B cell (primary cell): ENCODE measurements around the gene FSIP1.

ENCODE experiments used
- CTCF ChIP-seq: fragments of 200-600 bp; IDR thresholded peaks from one replicate; pipeline ENCODE4 v1.8.0; 2022; ENCODE audit warnings: antibody characterized with exemption, mild to moderate bottlenecking
- EZH2 ChIP-seq: IDR thresholded peaks from 2 replicates; pipeline ENCODE4 v1.6.1; 2012; ENCODE audit warnings: borderline replicate concordance, low read depth, mild to moderate bottlenecking, moderate library complexity, low read length; ENCODE audit not compliant: insufficient read depth, poor library complexity, severe bottlenecking

DNA sequence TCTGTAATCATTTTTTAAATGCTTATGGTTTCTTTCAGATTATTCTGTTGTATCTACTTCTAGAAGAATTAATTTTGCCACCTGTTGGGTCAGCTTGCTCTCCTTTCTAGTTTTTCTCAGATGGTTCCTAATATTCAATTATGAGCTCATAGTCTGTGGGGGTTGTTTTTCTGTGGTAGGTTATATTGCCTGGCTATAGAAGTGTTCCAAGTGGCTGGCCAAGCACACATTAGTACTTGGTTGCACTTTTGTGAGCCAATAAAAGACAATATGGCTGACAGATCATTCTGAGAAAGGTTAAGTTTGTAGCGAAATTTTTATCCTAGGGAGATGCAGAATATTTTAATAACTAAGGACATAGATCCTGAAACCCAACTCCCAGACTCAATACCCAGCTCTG lies 31.8 kb upstream of the FSIP1 start:
- TF ChIP-seq CTCF (no peak), EZH2 (no peak)
